GM23338 (cell line): ENCODE data around the gene TMEM30A. TPM values are rescaled to one million over a fixed set of nuclear protein-coding genes. Genes with fewer than 3 reads are reported as not detected.

Experiments used
- ATAC-seq: fragments of 200-7000 bp; cut with Tn5 transposase; 3 replicates; pipeline ENCODE4 v1.9.1; 2020
- DNase-seq: peaks from one replicate; pipeline ENCODE4 v3.0.0-alpha.2; 2015; ENCODE audit warnings: low spot score
- H2AFZ ChIP-seq: fragments of 200-600 bp; sonication (generic); 2 replicates; pipeline ENCODE4 v1.8.0; 2016; ENCODE audit warnings: antibody characterized with exemption, mild to moderate bottlenecking, moderate library complexity
- H3F3A ChIP-seq: fragments of 200-600 bp; sonication (generic); replicated peaks from 2 replicates; pipeline ENCODE4 v1.8.0; 2017; ENCODE audit warnings: antibody characterized with exemption, mixed run types, low read depth
- H3K27ac ChIP-seq: fragments of 200-600 bp; sonication (generic); 2 replicates; pipeline ENCODE4 v1.6.1; 2016; ENCODE audit warnings: low read depth
- H3K27me3 ChIP-seq: fragments of 200-600 bp; sonication (generic); 2 replicates; pipeline ENCODE4 v1.8.0; 2016; ENCODE audit warnings: mild to moderate bottlenecking, mixed run types, moderate library complexity; ENCODE audit not compliant: insufficient read depth
- H3K36me3 ChIP-seq: fragments of 200-600 bp; sonication (generic); 2 replicates; pipeline ENCODE4 v1.8.0; 2016; ENCODE audit warnings: mild to moderate bottlenecking; ENCODE audit not compliant: insufficient read depth
- H3K4me1 ChIP-seq: fragments of 200-600 bp; sonication (generic); 2 replicates; pipeline ENCODE4 v1.8.0; 2016; ENCODE audit warnings: mild to moderate bottlenecking, moderate library complexity; ENCODE audit not compliant: insufficient read depth
- H3K4me2 ChIP-seq: fragments of 200-600 bp; sonication (generic); 2 replicates; pipeline ENCODE4 v1.7.1; 2017; ENCODE audit warnings: mixed run types
- H3K4me3 ChIP-seq: fragments of 200-600 bp; sonication (generic); 2 replicates; pipeline ENCODE4 v1.6.1; 2016; ENCODE audit warnings: mixed run types
- H3K79me2 ChIP-seq: fragments of 200-600 bp; sonication (generic); replicated peaks from 2 replicates; pipeline ENCODE4 v1.8.0; 2017; ENCODE audit warnings: mild to moderate bottlenecking; ENCODE audit not compliant: insufficient read depth
- H3K9me2 ChIP-seq: fragments of 200-600 bp; sonication (generic); 2 replicates; pipeline ENCODE4 v1.8.0; 2017; ENCODE audit not compliant: insufficient read depth
- H4K20me1 ChIP-seq: fragments of 200-600 bp; sonication (generic); replicated peaks from 2 replicates; pipeline ENCODE4 v1.8.0; 2017; ENCODE audit warnings: mild to moderate bottlenecking; ENCODE audit not compliant: insufficient read depth
- H3K27ac Mint-ChIP-seq: 2 replicates; pipeline ENCODE4 v1.8.0; 2020; ENCODE audit warnings: inconsistent platforms, mild to moderate bottlenecking, moderate library complexity, mixed read lengths
- H3K27me3 Mint-ChIP-seq: 3 replicates; pipeline ENCODE4 v1.8.0; 2022; ENCODE audit warnings: low read depth, mild to moderate bottlenecking, moderate library complexity, mixed read lengths, inconsistent platforms; ENCODE audit not compliant: insufficient read depth, poor library complexity
- H3K36me3 Mint-ChIP-seq: 3 replicates; pipeline ENCODE4 v1.8.0; 2021; ENCODE audit warnings: low read depth, mild to moderate bottlenecking, inconsistent platforms, moderate library complexity, mixed read lengths
- H3K4me1 Mint-ChIP-seq: 3 replicates; pipeline ENCODE4 v1.8.0; 2020; ENCODE audit warnings: mild to moderate bottlenecking, inconsistent platforms, mixed read lengths
- H3K4me3 Mint-ChIP-seq: 3 replicates; pipeline ENCODE4 v1.8.0; 2021; ENCODE audit warnings: moderate library complexity, mild to moderate bottlenecking, inconsistent platforms, mixed read lengths
- H3K9me3 Mint-ChIP-seq: 3 replicates; pipeline ENCODE4 v1.8.0; 2020; ENCODE audit warnings: moderate library complexity, mild to moderate bottlenecking, inconsistent platforms, mixed read lengths
- CREB1 ChIP-seq: fragments of 250-450 bp; sonication (Bioruptor Pico); IDR thresholded peaks from 2 replicates; pipeline ENCODE4 v1.5.0; 2020; ENCODE audit warnings: low read depth, mild to moderate bottlenecking, moderate library complexity
- EZH2 ChIP-seq: fragments of 200-600 bp; sonication (generic); IDR thresholded peaks from one replicate; pipeline ENCODE4 v1.8.0; 2017; ENCODE audit warnings: antibody characterized with exemption, mild to moderate bottlenecking, low read depth; ENCODE audit not compliant: unreplicated experiment
- EZH2phosphoT487 ChIP-seq: fragments of 200-600 bp; sonication (generic); IDR thresholded peaks from one replicate; pipeline ENCODE4 v1.8.1; 2018; ENCODE audit warnings: antibody characterized with exemption; ENCODE audit not compliant: unreplicated experiment
- JUNB ChIP-seq: IDR thresholded peaks from one replicate; pipeline ENCODE4 v1.6.1; 2016; ENCODE audit warnings: antibody characterized with exemption; ENCODE audit not compliant: unreplicated experiment
- NANOG ChIP-seq: IDR thresholded peaks from 2 replicates; pipeline ENCODE4 v1.6.1; 2016; ENCODE audit warnings: antibody characterized with exemption, borderline replicate concordance
- STAT1 ChIP-seq: IDR thresholded peaks from one replicate; pipeline ENCODE4 v1.6.1; 2016; ENCODE audit warnings: antibody characterized with exemption; ENCODE audit not compliant: unreplicated experiment
- ZNF114 ChIP-seq: fragments of 250-450 bp; sonication (Bioruptor Pico); IDR thresholded peaks from 2 replicates; pipeline ENCODE4 v1.5.0; 2020; ENCODE audit warnings: mild to moderate bottlenecking, moderate library complexity
- ZNF331 ChIP-seq: fragments of 250-450 bp; sonication (Bioruptor Pico); IDR thresholded peaks from 2 replicates; pipeline ENCODE4 v1.5.0; 2020; ENCODE audit warnings: low read depth, mild to moderate bottlenecking, moderate library complexity
- polyA plus RNA-seq: library from polyadenylated mRNA; unstranded; fragments of >200 nt; fragmentation: Nextera tagmentation; extraction: Ambion mirVana; gene quantifications from 2 replicates; pipeline ENCODE4 v1.2.1, GENCODE V29; 2016
- total RNA-seq: library from RNA; depleted of rRNA; stranded (reverse); fragments of >200 nt; shearing (Covaris generic); gene quantifications from 2 replicates; pipeline ENCODE4 v1.2.3, GENCODE V29; 2014
- TF ChIP-seq, protein P1 (sequence below): IDR thresholded peaks from 2 replicates; pipeline ENCODE4 v1.6.1; 2016; ENCODE audit warnings: antibody characterized with exemption
- TF ChIP-seq, protein P2 (sequence below): IDR thresholded peaks from one replicate; pipeline ENCODE4 v1.6.1; 2018; ENCODE audit warnings: antibody characterized with exemption; ENCODE audit not compliant: unreplicated experiment
- TF ChIP-seq, protein P3 (sequence below), 2 experiments: fragments of 200-600 bp in 1 of 2; sonication (generic) in 1 of 2; conservative IDR thresholded peaks; 2 replicates each; pipeline versions ENCODE4 v1.5.1 to v1.6.1; 2016 to 2017; ENCODE audit warnings: antibody characterized with exemption in 2 of 2, low read depth in 2 of 2, mild to moderate bottlenecking in 2 of 2, moderate library complexity in 1 of 2

Gene TMEM30A
- total and polyA plus RNA-seq, 2 experiments from 2014 or later: 61.7 to 99.9 TPM

DNA sequence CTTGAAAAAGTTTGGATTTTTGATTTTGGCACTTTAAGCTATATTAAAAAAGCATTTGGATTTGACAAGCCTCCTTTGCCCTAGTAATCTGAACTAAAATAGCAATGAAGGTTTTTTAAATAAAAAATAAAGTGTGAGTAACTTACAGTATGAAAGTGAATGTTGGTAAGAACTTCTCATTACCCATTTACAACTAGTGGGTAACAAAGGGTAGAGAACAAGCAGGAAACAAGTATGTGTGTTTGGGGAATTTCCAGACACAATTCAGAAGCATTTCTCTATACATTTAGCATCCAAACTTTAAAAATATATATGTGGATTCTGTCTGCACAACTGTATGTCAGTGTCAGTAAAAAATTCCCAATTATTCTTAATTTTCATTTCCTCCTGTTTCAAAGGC, 2.9 kb downstream of the TMEM30A start (continued):
- TF ChIP-seq ZNF114 (CRISPR knock-in tag) (no peak), NANOG (no peak), EZH2 (no peak), ZNF331 (CRISPR knock-in tag) (no peak)

DNA sequence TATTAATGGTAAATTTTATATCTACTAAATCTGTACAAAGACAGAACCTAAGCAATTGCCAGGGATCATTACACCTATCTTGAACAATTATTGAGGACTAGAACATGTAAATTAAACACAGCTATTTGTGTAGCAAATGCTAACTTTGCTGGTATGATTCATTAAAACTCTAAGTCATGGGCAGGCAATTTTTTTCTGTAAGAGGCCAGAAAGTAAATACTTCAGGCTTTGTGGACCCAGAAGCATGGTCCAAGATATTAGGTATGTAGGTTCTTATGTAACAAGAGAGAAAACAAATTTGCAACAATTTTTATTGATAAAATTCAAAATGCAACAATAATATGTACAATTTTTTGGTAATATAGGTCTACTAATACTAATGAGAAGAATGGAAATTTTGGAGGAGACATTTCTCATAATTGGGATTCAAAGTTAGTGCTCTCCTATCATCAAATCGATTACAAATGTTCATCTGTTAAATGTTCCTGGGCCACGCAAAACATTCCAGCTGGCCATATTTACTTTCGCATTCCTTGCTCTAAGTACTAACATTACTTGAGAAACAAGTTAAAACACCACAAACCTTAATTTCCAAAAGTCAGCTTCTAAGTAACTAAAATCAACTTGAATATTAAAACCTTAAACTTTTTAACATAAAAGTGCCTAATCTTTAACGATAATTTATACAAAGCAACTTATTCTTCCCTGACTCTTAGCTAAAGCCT, 4.3 kb downstream of the TMEM30A start:
- Mint-ChIP-seq H3K9me3 (0 out of 3 replicates have a peak, but pooled peaks cover under 1% of the 10 kb centered on the region), H3K4me1 (peaks cover 51% of the 10 kb centered on the region), H3K27me3 (no peaks in the 10 kb centered on the region), H3K4me3 (peak overlapping the region; percentile 46; the same call in 2 of the 3 replicates), H3K27ac (peak overlapping the region; percentile 94), H3K36me3 (peaks cover 9% of the 10 kb centered on the region)
- H3K4me2 ChIP-seq: peak overlapping the region; percentile 80
- 0 out of 2 replicates have a peak, but pooled peaks cover 4% of the 10 kb centered on the region for H3K9me2 ChIP-seq
- no peak overlapping the region for H2AFZ ChIP-seq
- ATAC-seq: no peak
- no peak for DNase-seq
- H3K79me2 ChIP-seq: peaks cover 92% of the 10 kb centered on the region
- H3K4me3 ChIP-seq: peak overlapping the region; percentile 86
- H3K36me3 ChIP-seq: no peaks in the 10 kb centered on the region
- H3K4me1 ChIP-seq: peaks cover 61% of the 10 kb centered on the region
- no peaks in the 10 kb centered on the region for H3F3A ChIP-seq
- H3K27me3 ChIP-seq: no peaks in the 10 kb centered on the region
- no peaks in the 10 kb centered on the region; the same call in 1 of the 2 replicates for H4K20me1 ChIP-seq
- peak overlapping the region; percentile 15 for H3K27ac ChIP-seq
- TF ChIP-seq EZH2: no peak
- no peak for TF ChIP-seq EZH2phosphoT487
- no peak for TF ChIP-seq CREB1 (CRISPR knock-in tag)
- TF ChIP-seq, protein P1, sequence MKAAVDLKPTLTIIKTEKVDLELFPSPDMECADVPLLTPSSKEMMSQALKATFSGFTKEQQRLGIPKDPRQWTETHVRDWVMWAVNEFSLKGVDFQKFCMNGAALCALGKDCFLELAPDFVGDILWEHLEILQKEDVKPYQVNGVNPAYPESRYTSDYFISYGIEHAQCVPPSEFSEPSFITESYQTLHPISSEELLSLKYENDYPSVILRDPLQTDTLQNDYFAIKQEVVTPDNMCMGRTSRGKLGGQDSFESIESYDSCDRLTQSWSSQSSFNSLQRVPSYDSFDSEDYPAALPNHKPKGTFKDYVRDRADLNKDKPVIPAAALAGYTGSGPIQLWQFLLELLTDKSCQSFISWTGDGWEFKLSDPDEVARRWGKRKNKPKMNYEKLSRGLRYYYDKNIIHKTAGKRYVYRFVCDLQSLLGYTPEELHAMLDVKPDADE: no peak
- no peak for TF ChIP-seq ZNF331 (CRISPR knock-in tag)
- no peak for TF ChIP-seq STAT1
- no peak for TF ChIP-seq NANOG
- TF ChIP-seq, protein P2, sequence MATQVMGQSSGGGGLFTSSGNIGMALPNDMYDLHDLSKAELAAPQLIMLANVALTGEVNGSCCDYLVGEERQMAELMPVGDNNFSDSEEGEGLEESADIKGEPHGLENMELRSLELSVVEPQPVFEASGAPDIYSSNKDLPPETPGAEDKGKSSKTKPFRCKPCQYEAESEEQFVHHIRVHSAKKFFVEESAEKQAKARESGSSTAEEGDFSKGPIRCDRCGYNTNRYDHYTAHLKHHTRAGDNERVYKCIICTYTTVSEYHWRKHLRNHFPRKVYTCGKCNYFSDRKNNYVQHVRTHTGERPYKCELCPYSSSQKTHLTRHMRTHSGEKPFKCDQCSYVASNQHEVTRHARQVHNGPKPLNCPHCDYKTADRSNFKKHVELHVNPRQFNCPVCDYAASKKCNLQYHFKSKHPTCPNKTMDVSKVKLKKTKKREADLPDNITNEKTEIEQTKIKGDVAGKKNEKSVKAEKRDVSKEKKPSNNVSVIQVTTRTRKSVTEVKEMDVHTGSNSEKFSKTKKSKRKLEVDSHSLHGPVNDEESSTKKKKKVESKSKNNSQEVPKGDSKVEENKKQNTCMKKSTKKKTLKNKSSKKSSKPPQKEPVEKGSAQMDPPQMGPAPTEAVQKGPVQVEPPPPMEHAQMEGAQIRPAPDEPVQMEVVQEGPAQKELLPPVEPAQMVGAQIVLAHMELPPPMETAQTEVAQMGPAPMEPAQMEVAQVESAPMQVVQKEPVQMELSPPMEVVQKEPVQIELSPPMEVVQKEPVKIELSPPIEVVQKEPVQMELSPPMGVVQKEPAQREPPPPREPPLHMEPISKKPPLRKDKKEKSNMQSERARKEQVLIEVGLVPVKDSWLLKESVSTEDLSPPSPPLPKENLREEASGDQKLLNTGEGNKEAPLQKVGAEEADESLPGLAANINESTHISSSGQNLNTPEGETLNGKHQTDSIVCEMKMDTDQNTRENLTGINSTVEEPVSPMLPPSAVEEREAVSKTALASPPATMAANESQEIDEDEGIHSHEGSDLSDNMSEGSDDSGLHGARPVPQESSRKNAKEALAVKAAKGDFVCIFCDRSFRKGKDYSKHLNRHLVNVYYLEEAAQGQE: no peak
- TF ChIP-seq JUNB: no peak
- TF ChIP-seq, protein P3, sequence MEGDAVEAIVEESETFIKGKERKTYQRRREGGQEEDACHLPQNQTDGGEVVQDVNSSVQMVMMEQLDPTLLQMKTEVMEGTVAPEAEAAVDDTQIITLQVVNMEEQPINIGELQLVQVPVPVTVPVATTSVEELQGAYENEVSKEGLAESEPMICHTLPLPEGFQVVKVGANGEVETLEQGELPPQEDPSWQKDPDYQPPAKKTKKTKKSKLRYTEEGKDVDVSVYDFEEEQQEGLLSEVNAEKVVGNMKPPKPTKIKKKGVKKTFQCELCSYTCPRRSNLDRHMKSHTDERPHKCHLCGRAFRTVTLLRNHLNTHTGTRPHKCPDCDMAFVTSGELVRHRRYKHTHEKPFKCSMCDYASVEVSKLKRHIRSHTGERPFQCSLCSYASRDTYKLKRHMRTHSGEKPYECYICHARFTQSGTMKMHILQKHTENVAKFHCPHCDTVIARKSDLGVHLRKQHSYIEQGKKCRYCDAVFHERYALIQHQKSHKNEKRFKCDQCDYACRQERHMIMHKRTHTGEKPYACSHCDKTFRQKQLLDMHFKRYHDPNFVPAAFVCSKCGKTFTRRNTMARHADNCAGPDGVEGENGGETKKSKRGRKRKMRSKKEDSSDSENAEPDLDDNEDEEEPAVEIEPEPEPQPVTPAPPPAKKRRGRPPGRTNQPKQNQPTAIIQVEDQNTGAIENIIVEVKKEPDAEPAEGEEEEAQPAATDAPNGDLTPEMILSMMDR (conservative IDR thresholded peaks at IDR 0.05; ENCODE audit: low read depth in 2 of 2): no peak
